GM12865 (cell line): ENCODE data around the gene SLC24A4.

ENCODE experiments used
- DNase-seq: peaks from one replicate; pipeline ENCODE4 v3.0.0; 2010; ENCODE audit warnings: low read depth
- H3K4me3 ChIP-seq: 2 replicates; pipeline ENCODE4 v1.5.1; 2011; ENCODE audit warnings: mild to moderate bottlenecking, low read depth, low read length, control low read depth
- CTCF ChIP-seq: IDR thresholded peaks from 2 replicates; pipeline ENCODE4 v1.5.1; 2011; ENCODE audit warnings: low read length, control low read depth, low read depth, inconsistent platforms; ENCODE audit not compliant: insufficient read depth; ENCODE audit errors: missing control alignments

Gene SLC24A4

GRCh38 chr14:92446771-92447170, 123.8 kb downstream of the SLC24A4 start:
- DNase-seq, result no peak

GRCh38 chr14:92447416-92448197, 124.6 kb downstream of the SLC24A4 start:
- DNase-seq, result no peak
- H3K4me3 ChIP-seq, result no peak overlapping the region
- no peak for TF ChIP-seq CTCF

More at GRCh38 chr14:92446771-92447170, 123.8 kb downstream of the SLC24A4 start:
- TF ChIP-seq CTCF, result no peak
- no peak overlapping the region for H3K4me3 ChIP-seq

GRCh38 chr14:92448786-92449185, 125.8 kb downstream of the SLC24A4 start:
- no peak overlapping the region for H3K4me3 ChIP-seq
- no peak for DNase-seq
- no peak for TF ChIP-seq CTCF

- no peak overlapping the region for H3K4me3 ChIP-seq
- no peak for DNase-seq
- TF ChIP-seq CTCF, result no peak
Measured at GRCh38 chr14:92449404-92450181, 126.6 kb downstream of the SLC24A4 start.

- H3K4me3 ChIP-seq, result no peak overlapping the region
- no peak for TF ChIP-seq CTCF
- DNase-seq, result no peak
Measured at GRCh38 chr14:92450351-92451070, 127.5 kb downstream of the SLC24A4 start.

GRCh38 chr14:92451245-92451644, 128.3 kb downstream of the SLC24A4 start:
- no peak for DNase-seq
- H3K4me3 ChIP-seq, result no peak overlapping the region
- no peak for TF ChIP-seq CTCF
